ENCODE results near the gene SYNGAP1. TPM values are rescaled to one million over a fixed set of nuclear protein-coding genes. Genes with fewer than 3 reads are reported as not detected.
"Not testable (repeated sequence)": the region's sequence is repeated elsewhere in the genome, so short reads cannot be mapped to it uniquely, and the experiment has no call there.

The SYNGAP1 gene
- total RNA-seq = 33.7 TPM

GRCh38 chr6:33419580-33420490 is at the start of gene SYNGAP1:
Gene SYNGAP1 (plus strand): TSS chr6:33420065. CDS start chr6:33420265, 200 bp downstream.
- peak in 1 of 2 donors; percentile 86 for DNase-seq (ENCODE audit: low spot score in 2 of 2)
- peaks cover 19 to 44% of the 10 kb centered on the region in 2 donors for H3K4me1 ChIP-seq
- intact Hi-C loops (cut with DNase I) = loop anchor here (5.0 to 10.0 kb wide), 5 partner anchors 148 to 1875 kb away; partner anchors contain the start of genes AGPAT1, ATP6V1G2, DDX39B and NFKBIL1

GRCh38 chr6:33371901-33372300 is 48.0 kb upstream of the SYNGAP1 start:
- H3K27me3 ChIP-seq; DNase-seq (ENCODE audit: low spot score in 2 of 2); H3K4me3 ChIP-seq; H3K9me3 ChIP-seq; H3K36me3 ChIP-seq; H3K27ac ChIP-seq; intact Hi-C loops (cut with DNase I): not testable (repeated sequence)
- H3K4me1 ChIP-seq = peaks cover 0 to 14% of the 10 kb centered on the region in 2 donors

More at GRCh38 chr6:33419580-33420490, at the start of gene SYNGAP1:
- Histone ChIP-seq H3K4me3 (peak within 1 kb of the TSS; percentile 69 to 77), H3K27ac (peak within 1 kb of the TSS; percentile 95), H3K36me3 (peaks cover 8 to 12% of the 10 kb centered on the region in 2 donors), H3K9me3 (no peaks in the 10 kb centered on the region), H3K27me3 (no peaks in the 10 kb centered on the region)
- TF ChIP-seq CTCF (IDR thresholded peaks at IDR 0.05) = no peak

- no peak overlapping the region for H3K27ac ChIP-seq
Observed at GRCh38 chr6:33372526-33373123, 47.2 kb upstream of the SYNGAP1 start.

GRCh38 chr6:33373960-33374910 is 45.6 kb upstream of the SYNGAP1 start:
- H3K27ac ChIP-seq = peak overlapping the region; percentile 4 to 58
- no peaks in the 10 kb centered on the region for H3K9me3 ChIP-seq
- DNase-seq (ENCODE audit: low spot score in 2 of 2) = no peak
- H3K4me3 ChIP-seq = no peak overlapping the region
- no peaks in the 10 kb centered on the region for H3K36me3 ChIP-seq
- TF ChIP-seq CTCF (IDR thresholded peaks at IDR 0.05) = no peak
- peaks cover 0 to 14% of the 10 kb centered on the region in 2 donors for H3K4me1 ChIP-seq
- intact Hi-C loops (cut with DNase I) = no loop called here
- no peaks in the 10 kb centered on the region for H3K27me3 ChIP-seq

More at GRCh38 chr6:33372526-33373123, 47.2 kb upstream of the SYNGAP1 start:
- no peaks in the 10 kb centered on the region for H3K9me3 ChIP-seq
- no peaks in the 10 kb centered on the region for H3K27me3 ChIP-seq
- H3K4me1 ChIP-seq = peaks cover 0 to 14% of the 10 kb centered on the region in 2 donors
- no peaks in the 10 kb centered on the region for H3K36me3 ChIP-seq
- intact Hi-C loops (cut with DNase I) = no loop called here
- no peak for DNase-seq (ENCODE audit: low spot score in 2 of 2)
- no peak for TF ChIP-seq CTCF (IDR thresholded peaks at IDR 0.05)
- no peak overlapping the region for H3K4me3 ChIP-seq

GRCh38 chr6:33375143-33375671 is 44.7 kb upstream of the SYNGAP1 start:
- Histone ChIP-seq H3K27me3 (no peaks in the 10 kb centered on the region), H3K27ac (peak overlapping the region; percentile 34 to 58), H3K36me3 (no peaks in the 10 kb centered on the region), H3K9me3 (no peaks in the 10 kb centered on the region), H3K4me3 (peak overlapping the region in 1 of 2 donors; percentile 7), H3K4me1 (peaks cover 0 to 14% of the 10 kb centered on the region in 2 donors)
- TF ChIP-seq CTCF (IDR thresholded peaks at IDR 0.05) = no peak
- intact Hi-C loops (cut with DNase I) = no loop called here
- DNase-seq (ENCODE audit: low spot score in 2 of 2) = peak; percentile 40 to 90
